NCI-H82 (cell line): ENCODE measurements around the gene SMTNL1.

Experiments used
- DNase-seq: peaks from one replicate; lab custom pipeline; 2025; lab: John Stamatoyannopoulos, UW

The SMTNL1 gene

GRCh38 chr11:57546451-57546850 is 9.1 kb downstream of the SMTNL1 start:
- no peak for DNase-seq

GRCh38 chr11:57546869-57547475 is 9.6 kb downstream of the SMTNL1 start:
- peak; percentile 66 for DNase-seq

- no peak for DNase-seq
These were observed 10.5 kb downstream of the SMTNL1 start for GRCh38 chr11:57547854-57548377.

GRCh38 chr11:57549983-57550382 is 12.6 kb downstream of the SMTNL1 start:
- no peak for DNase-seq

GRCh38 chr11:57551941-57552340 is 14.5 kb downstream of the SMTNL1 start:
- no peak for DNase-seq

GRCh38 chr11:57552479-57552878 is 15.1 kb downstream of the SMTNL1 start:
- DNase-seq, result no peak

- no peak for DNase-seq
These were observed 18.0 kb downstream of the SMTNL1 start for GRCh38 chr11:57555393-57555792.

- DNase-seq, result peak; percentile 44
These were observed 18.6 kb downstream of the SMTNL1 start for GRCh38 chr11:57556041-57556440.

GRCh38 chr11:57560146-57560545 is 22.8 kb downstream of the SMTNL1 start:
- DNase-seq, result no peak

GRCh38 chr11:57562596-57562995 is 25.2 kb downstream of the SMTNL1 start:
- peak; percentile 59 for DNase-seq

GRCh38 chr11:57566005-57566904 is 28.9 kb downstream of the SMTNL1 start:
- DNase-seq, result no peak

- no peak for DNase-seq
These were observed 29.6 kb downstream of the SMTNL1 start for GRCh38 chr11:57566905-57567514.

- peak; percentile 58 for DNase-seq
These were observed 30.3 kb downstream of the SMTNL1 start, which contains the start of gene UBE2L6 for GRCh38 chr11:57567515-57568329. Gene UBE2L6 (minus strand): TSS chr11:57567672. CDS start chr11:57567611, 61 bp downstream.

GRCh38 chr11:57568330-57568766 is 31.0 kb downstream of the SMTNL1 start:
- DNase-seq, result peak; percentile 84

GRCh38 chr11:57571606-57572005 is 34.2 kb downstream of the SMTNL1 start:
- no peak for DNase-seq

- no peak for DNase-seq
These were observed 36.7 kb downstream of the SMTNL1 start for GRCh38 chr11:57574061-57574460.

- no peak for DNase-seq
These were observed 46.9 kb downstream of the SMTNL1 start for GRCh38 chr11:57584341-57584740.

GRCh38 chr11:57585301-57585700 is 47.9 kb downstream of the SMTNL1 start:
- no peak for DNase-seq

GRCh38 chr11:57586711-57587245 is 49.4 kb downstream of the SMTNL1 start:
- peak; percentile 36 for DNase-seq

GRCh38 chr11:57588046-57588710 is 50.8 kb downstream of the SMTNL1 start:
- DNase-seq, result no peak
